Heart left ventricle (tissue), 13 donors: Measurements from ENCODE around the gene ZNF584.

Experiments used
- POLR2A ChIP-seq, 2 donors: fragments of 450-650 bp; IDR thresholded peaks; one replicate each; pipeline ENCODE4 v1.6.1; 2017; ENCODE audit warnings: antibody characterized with exemption in 2 of 2, mild to moderate bottlenecking in 2 of 2, moderate library complexity in 2 of 2
- TF ChIP-seq, protein P1 (sequence below), 12 donors: fragments of 200-600 bp; sonication (generic) in 4 of 12; IDR thresholded peaks; one replicate each; pipeline versions ENCODE4 v1.5.0 to v1.8.0; 2018 to 2022; ENCODE audit warnings: antibody characterized with exemption in 12 of 12, mild to moderate bottlenecking in 5 of 12
- donor health status: ischemic (EF 13 %, LVEDD 7.1; RV severe dilation, severe dysfunction).
- donor health status: DM: no; HTN: yes; CAD: no.
- donor health status: DM: no; HTN: no; CAD: no.
- donor health status: ischemic (EF 25% LVEDD 6.9; RV normal size, moderate dysfunction).
- donor health status: ischemic (EF 25% LVEDD 5.7; RV mildly dilated, moderate dysfunction).
- donor health status: ischemic (EF 35%, LVEDD 5.7; RV mildly dilated, moderate dysfunction).
- donor health status: nonischemic (EF 11% LVEDD 7.7; RV severe dilation, severe dysfunction).
- donor health status: DM: yes; HTN: yes; CAD: no.
- donor health status: PGD.
- donor health status: ischemic (EF 29% LVEDD 5.4; RV normal size, mild dysfunction).
- donor health status: nonischemic (EF 23%, LVEDD 6.1; RV moderate dilation, normal function).

DNA sequence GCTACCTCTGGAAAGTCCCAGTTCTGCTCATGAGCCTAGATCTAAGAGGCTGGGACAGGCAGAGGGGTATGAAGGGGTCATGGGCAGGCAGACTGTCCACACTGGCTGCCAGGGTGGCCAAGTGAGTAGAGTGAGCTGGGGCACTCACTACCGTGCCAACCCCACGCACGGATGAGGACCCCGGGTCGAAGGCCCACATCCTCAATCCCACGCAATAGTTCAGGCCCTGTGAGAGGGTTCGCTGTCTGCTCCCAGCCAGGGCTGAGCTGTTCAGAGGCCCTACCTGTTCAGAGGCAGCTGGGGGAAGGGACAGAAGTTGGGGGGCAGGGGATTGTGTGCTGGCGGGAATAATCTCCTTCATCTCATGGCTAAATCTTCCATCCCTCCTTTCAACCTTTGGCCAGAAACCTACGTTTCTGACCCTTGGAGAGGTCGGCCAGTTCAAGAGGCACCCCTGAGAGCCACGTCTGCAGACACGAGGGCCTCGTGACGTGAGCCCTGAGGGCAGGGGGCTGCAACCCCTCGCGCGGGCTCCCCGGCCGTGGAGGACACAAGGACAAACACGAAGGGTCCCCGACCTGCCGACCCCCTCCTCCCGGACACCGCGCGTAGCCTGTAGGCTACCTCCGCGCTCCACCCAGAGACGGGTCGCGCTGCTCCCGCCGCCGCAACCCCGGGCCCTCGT is 22.4 kb upstream of the ZNF584 start:
- TF ChIP-seq, protein P1, sequence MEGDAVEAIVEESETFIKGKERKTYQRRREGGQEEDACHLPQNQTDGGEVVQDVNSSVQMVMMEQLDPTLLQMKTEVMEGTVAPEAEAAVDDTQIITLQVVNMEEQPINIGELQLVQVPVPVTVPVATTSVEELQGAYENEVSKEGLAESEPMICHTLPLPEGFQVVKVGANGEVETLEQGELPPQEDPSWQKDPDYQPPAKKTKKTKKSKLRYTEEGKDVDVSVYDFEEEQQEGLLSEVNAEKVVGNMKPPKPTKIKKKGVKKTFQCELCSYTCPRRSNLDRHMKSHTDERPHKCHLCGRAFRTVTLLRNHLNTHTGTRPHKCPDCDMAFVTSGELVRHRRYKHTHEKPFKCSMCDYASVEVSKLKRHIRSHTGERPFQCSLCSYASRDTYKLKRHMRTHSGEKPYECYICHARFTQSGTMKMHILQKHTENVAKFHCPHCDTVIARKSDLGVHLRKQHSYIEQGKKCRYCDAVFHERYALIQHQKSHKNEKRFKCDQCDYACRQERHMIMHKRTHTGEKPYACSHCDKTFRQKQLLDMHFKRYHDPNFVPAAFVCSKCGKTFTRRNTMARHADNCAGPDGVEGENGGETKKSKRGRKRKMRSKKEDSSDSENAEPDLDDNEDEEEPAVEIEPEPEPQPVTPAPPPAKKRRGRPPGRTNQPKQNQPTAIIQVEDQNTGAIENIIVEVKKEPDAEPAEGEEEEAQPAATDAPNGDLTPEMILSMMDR (IDR thresholded peaks at IDR 0.05), result no peak
- no peak for TF ChIP-seq POLR2A (IDR thresholded peaks at IDR 0.05)
